OCI-LY3 (cell line): Measurements from ENCODE around the gene PPM1A.
A peak's percentile ranks its signal among the peaks of the same experiment; 100 is the strongest.

Experiments
- H2AFZ ChIP-seq: fragments of 200-600, 300-600 bp; shearing (Covaris generic); 2 replicates; pipeline ENCODE4 v1.6.0; 2014; ENCODE audit warnings: antibody characterized with exemption, low read depth, low read length
- H3K27ac ChIP-seq: fragments of 200-600, 300-600 bp; sonication (generic); 2 replicates; pipeline ENCODE4 v1.5.1; 2014; ENCODE audit warnings: mild to moderate bottlenecking, low read length, moderate library complexity, mixed read lengths
- H3K27me3 ChIP-seq: fragments of 200-600, 300-600 bp; sonication (generic); 2 replicates; pipeline ENCODE4 v1.6.1; 2014; ENCODE audit warnings: low read depth, low read length, mixed read lengths
- H3K36me3 ChIP-seq: fragments of 200-600, 300-600 bp; sonication (generic); replicated peaks from 2 replicates; pipeline ENCODE3; 2014; ENCODE audit warnings: low read depth, low read length, mixed read lengths
- H3K4me1 ChIP-seq: fragments of 300-600, 200-600 bp; sonication (generic); 2 replicates; pipeline ENCODE4 v1.6.1; 2014; ENCODE audit warnings: low read length, mixed read lengths
- H3K4me2 ChIP-seq: fragments of 200-600, 300-600 bp; sonication (generic); 2 replicates; pipeline ENCODE4 v1.6.1; 2014; ENCODE audit warnings: low read length, mixed read lengths
- H3K4me3 ChIP-seq: fragments of 300-600, 200-600 bp; sonication (generic); 2 replicates; pipeline ENCODE4 v1.5.1; 2014; ENCODE audit warnings: antibody characterized with exemption, mild to moderate bottlenecking, low read length, moderate library complexity
- H3K79me2 ChIP-seq: fragments of 300-600, 200-600 bp; shearing (Covaris generic); 2 replicates; pipeline ENCODE4 v1.6.1; 2014; ENCODE audit warnings: mild to moderate bottlenecking, low read length, mixed read lengths
- H3K9ac ChIP-seq: fragments of 300-600, 200-600 bp; shearing (Covaris generic); 2 replicates; pipeline ENCODE4 v1.6.0; 2014; ENCODE audit warnings: mild to moderate bottlenecking, low read length, moderate library complexity
- H3K9me3 ChIP-seq: fragments of 200-600, 300-600 bp; shearing (Covaris generic); 2 replicates; pipeline ENCODE4 v1.6.1; 2014; ENCODE audit warnings: low read length, mixed read lengths; ENCODE audit not compliant: insufficient read depth
- H4K20me1 ChIP-seq: fragments of 200-600, 300-600 bp; sonication (generic); 2 replicates; pipeline ENCODE4 v1.6.1; 2016; ENCODE audit warnings: low read length, mixed read lengths; ENCODE audit not compliant: insufficient read depth
- EZH2phosphoT487 ChIP-seq: fragments of 200-600 bp; shearing (Covaris generic); IDR thresholded peaks from 2 replicates; pipeline ENCODE4 v1.6.1; 2018; ENCODE audit warnings: antibody characterized with exemption, mixed run types, low read depth
- TF ChIP-seq, protein P1 (sequence below): fragments of 200-600, 300-600 bp; sonication (generic); IDR thresholded peaks from 2 replicates; pipeline ENCODE4 v1.5.1; 2014; ENCODE audit warnings: antibody characterized with exemption, low read length, low read depth

Gene PPM1A

DNA sequence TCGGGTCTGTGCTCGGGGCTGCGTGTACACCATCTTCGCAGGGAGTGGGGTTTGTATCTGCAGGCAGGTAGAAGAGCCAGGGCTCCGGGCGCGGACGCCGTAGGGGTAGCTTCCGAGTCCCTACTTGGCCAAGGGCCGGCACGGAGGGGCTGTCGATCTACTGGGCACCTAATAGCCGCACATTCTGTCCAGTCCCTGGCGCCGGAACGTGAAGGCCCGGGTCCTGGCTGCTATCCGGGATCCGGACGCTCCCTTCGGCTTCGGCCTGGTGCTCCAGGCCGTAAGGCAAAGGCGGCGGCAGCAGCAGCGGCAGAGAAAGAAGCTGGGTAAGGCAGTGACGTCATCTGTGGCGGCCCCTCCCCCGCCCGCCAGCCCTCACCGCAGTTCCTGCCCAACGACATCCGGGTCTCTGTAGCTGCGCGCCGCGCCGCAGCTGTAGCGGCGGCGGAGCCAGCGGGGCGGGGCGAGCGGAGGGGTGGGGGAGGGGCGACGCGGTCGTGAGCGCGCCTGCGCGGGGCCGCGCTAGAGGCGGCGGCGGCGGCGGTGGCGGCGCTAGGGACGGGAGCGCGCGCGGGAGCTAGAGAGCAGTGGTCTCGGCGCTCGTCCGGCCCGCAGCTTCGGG is at the start of gene PPM1A:
TSS of gene PPM1A (plus strand) at position 525 of the 622 bp plus-strand sequence. CDS start 33,483 bp downstream, outside the sequence.
- Histone ChIP-seq H3K9ac (peak within 1 kb of the TSS; percentile 98), H3K4me3 (peak within 1 kb of the TSS; percentile 84), H3K27ac (peak within 1 kb of the TSS; percentile 96), H3K36me3 (peaks cover 18% of the 10 kb centered on the region), H3K79me2 (peaks cover 46% of the 10 kb centered on the region), H3K4me2 (peak within 1 kb of the TSS; percentile 99), H3K27me3 (no peaks in the 10 kb centered on the region), H2AFZ (peak within 1 kb of the TSS; percentile 66; the same call in 1 of the 2 replicates), H3K9me3 (no peaks in the 10 kb centered on the region), H3K4me1 (peaks cover 62% of the 10 kb centered on the region), H4K20me1 (peaks cover 39% of the 10 kb centered on the region)
- no peak for TF ChIP-seq EZH2phosphoT487
- TF ChIP-seq, protein P1, sequence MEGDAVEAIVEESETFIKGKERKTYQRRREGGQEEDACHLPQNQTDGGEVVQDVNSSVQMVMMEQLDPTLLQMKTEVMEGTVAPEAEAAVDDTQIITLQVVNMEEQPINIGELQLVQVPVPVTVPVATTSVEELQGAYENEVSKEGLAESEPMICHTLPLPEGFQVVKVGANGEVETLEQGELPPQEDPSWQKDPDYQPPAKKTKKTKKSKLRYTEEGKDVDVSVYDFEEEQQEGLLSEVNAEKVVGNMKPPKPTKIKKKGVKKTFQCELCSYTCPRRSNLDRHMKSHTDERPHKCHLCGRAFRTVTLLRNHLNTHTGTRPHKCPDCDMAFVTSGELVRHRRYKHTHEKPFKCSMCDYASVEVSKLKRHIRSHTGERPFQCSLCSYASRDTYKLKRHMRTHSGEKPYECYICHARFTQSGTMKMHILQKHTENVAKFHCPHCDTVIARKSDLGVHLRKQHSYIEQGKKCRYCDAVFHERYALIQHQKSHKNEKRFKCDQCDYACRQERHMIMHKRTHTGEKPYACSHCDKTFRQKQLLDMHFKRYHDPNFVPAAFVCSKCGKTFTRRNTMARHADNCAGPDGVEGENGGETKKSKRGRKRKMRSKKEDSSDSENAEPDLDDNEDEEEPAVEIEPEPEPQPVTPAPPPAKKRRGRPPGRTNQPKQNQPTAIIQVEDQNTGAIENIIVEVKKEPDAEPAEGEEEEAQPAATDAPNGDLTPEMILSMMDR, result no peak

DNA sequence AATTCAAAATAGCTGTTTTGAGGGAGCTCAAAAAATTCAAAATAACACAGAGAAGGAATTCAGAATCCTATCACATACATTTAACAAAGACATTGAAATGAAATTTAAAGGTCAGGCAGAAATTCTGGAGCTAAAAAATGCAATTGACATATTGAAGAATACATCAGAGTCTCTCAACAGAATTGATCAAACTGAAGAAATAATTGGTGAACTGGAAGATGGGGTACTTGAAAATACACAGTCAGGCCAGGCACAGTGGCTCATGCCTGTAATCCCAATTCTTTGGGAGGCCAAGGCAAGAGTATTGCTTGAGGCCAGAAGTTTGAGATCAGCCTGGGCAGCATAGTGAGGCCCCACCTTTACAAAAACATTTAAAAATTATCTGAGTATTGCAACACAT is 49.7 kb upstream of the PPM1A start:
- TF ChIP-seq, protein P1, result no peak
- TF ChIP-seq EZH2phosphoT487, result no peak
- Histone ChIP-seq H3K9me3 (peaks cover 15% of the 10 kb centered on the region; the same call in 1 of the 2 replicates), H2AFZ (no peak overlapping the region), H4K20me1 (no peaks in the 10 kb centered on the region), H3K4me1 (peaks cover 41% of the 10 kb centered on the region), H3K27ac (no peak overlapping the region), H3K4me2 (no peak overlapping the region), H3K27me3 (no peaks in the 10 kb centered on the region), H3K79me2 (no peaks in the 10 kb centered on the region), H3K4me3 (no peak overlapping the region), H3K36me3 (peaks cover 8% of the 10 kb centered on the region), H3K9ac (no peak overlapping the region)

DNA sequence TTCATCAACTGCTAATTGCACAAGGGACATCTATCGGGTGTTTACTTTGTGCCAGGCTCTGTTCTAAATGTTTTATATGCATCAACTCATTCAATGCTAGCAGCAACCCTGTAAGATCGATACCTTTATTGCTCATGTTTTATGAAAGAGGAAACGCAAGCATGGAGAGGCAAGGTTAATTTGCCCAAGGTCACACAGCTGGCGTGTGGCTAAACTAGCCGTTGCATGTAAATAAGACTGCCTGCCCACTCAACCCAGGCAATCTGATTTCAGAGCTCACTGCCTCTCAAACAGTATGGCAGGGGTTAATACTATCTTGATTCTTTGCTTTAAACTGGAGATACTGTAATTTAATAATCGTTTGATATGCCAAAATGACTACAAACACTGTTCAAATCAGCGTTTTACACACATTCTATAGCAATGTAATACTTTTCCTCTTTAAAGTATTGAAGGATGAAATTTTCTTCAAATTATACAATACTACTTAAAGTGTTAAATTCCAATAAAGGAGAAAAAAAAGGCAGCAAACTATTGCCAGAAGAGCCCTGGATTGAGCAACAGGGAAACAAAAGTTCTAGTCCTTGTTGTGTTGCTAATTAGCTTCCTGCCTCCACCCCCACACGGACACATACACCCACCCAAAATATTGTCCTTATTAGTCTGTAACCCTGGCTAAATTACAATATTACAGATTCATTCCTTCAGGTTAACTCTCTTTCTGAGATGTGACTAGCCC is 44.7 kb upstream of the PPM1A start:
- no peaks in the 10 kb centered on the region for H3K79me2 ChIP-seq
- H3K27ac ChIP-seq, result peak overlapping the region; percentile 93
- H4K20me1 ChIP-seq, result no peaks in the 10 kb centered on the region
- peak overlapping the region; percentile 82 for H3K4me2 ChIP-seq
- peak overlapping the region; percentile 27; the same call in 1 of the 2 replicates for H2AFZ ChIP-seq
- H3K36me3 ChIP-seq, result peaks cover 3% of the 10 kb centered on the region
- peak overlapping the region; percentile 65 for H3K4me3 ChIP-seq
- H3K27me3 ChIP-seq, result no peaks in the 10 kb centered on the region
- TF ChIP-seq EZH2phosphoT487, result no peak
- TF ChIP-seq, protein P1, result no peak
- H3K4me1 ChIP-seq, result peaks cover 54% of the 10 kb centered on the region
- H3K9ac ChIP-seq, result peak overlapping the region; percentile 70
- H3K9me3 ChIP-seq, result peaks cover 11% of the 10 kb centered on the region; the same call in 1 of the 2 replicates
